Neuronal stem cell (in vitro differentiated cells): ENCODE results near the gene SLC34A3.

Experiments
- DNase-seq: peaks from one replicate; pipeline ENCODE4 v3.0.0-alpha.2; 2013; ENCODE audit warnings: low spot score
- H2AFZ ChIP-seq: one replicate; pipeline ENCODE4 v1.6.1; 2013; ENCODE audit warnings: mild to moderate bottlenecking, low read length, inconsistent platforms
- H2AK5ac ChIP-seq: 2 replicates; pipeline ENCODE4 v1.6.1; 2013; ENCODE audit warnings: low read depth, mild to moderate bottlenecking, inconsistent platforms, low read length, moderate library complexity, mixed read lengths
- H2BK120ac ChIP-seq: 2 replicates; pipeline ENCODE4 v1.6.1; 2013; ENCODE audit warnings: low read depth, mild to moderate bottlenecking, inconsistent platforms, low read length, moderate library complexity, mixed read lengths
- H2BK12ac ChIP-seq: one replicate; pipeline ENCODE4 v1.6.1; 2013; ENCODE audit warnings: low read length, inconsistent platforms
- H2BK15ac ChIP-seq: 2 replicates; pipeline ENCODE4 v1.6.1; 2013; ENCODE audit warnings: mild to moderate bottlenecking, low read length, inconsistent platforms, mixed read lengths
- H2BK5ac ChIP-seq: one replicate; pipeline ENCODE4 v1.6.1; 2013; ENCODE audit warnings: inconsistent platforms, mild to moderate bottlenecking, low read length, moderate library complexity
- H3K14ac ChIP-seq: one replicate; pipeline ENCODE4 v1.6.1; 2013; ENCODE audit warnings: low read length, inconsistent platforms
- H3K18ac ChIP-seq: 2 replicates; pipeline ENCODE4 v1.6.1; 2013; ENCODE audit warnings: low read length, inconsistent platforms
- H3K23ac ChIP-seq: 2 replicates; pipeline ENCODE4 v1.6.1; 2013; ENCODE audit warnings: low read depth, mild to moderate bottlenecking, mixed read lengths, low read length, inconsistent platforms; ENCODE audit not compliant: poor library complexity
- H3K27ac ChIP-seq: replicated peaks from 3 replicates; pipeline ENCODE4 v1.5.1; 2013; ENCODE audit warnings: low read length, inconsistent platforms
- H3K27me3 ChIP-seq, 3 experiments: 2 replicates each; pipeline ENCODE4 v1.6.1; 2013; ENCODE audit warnings: low read length in 3 of 3, mild to moderate bottlenecking in 2 of 3, inconsistent platforms in 1 of 3, low read depth in 1 of 3, mixed read lengths in 1 of 3, moderate library complexity in 1 of 3; ENCODE audit not compliant: control insufficient read depth in 3 of 3, insufficient read depth in 3 of 3
- H3K36me3 ChIP-seq, 2 donors: replicated peaks in 1 of 2; 2 replicates each; pipeline ENCODE4 v1.6.1; 2013; ENCODE audit warnings: low read length in 2 of 2; ENCODE audit not compliant: control insufficient read depth in 2 of 2, insufficient read depth in 2 of 2
- H3K4ac ChIP-seq: 2 replicates; pipeline ENCODE4 v1.6.1; 2013; ENCODE audit warnings: inconsistent platforms, mild to moderate bottlenecking, low read length, moderate library complexity
- H3K4me1 ChIP-seq, 2 donors: 1 replicate in 1 of 2; 2 replicates in 1 of 2; pipeline ENCODE4 v1.6.1; 2013; ENCODE audit warnings: low read length in 2 of 2, low read depth in 1 of 2; ENCODE audit not compliant: control insufficient read depth in 2 of 2, insufficient read depth in 1 of 2
- H3K4me2 ChIP-seq: one replicate; pipeline ENCODE4 v1.6.1; 2013; ENCODE audit warnings: mild to moderate bottlenecking, low read length, inconsistent platforms; ENCODE audit not compliant: insufficient read depth, poor library complexity, severe bottlenecking
- H3K4me3 ChIP-seq, 2 donors: 2 replicates each; pipeline ENCODE4 v1.5.1; 2013; ENCODE audit warnings: low read length in 2 of 2, mild to moderate bottlenecking in 2 of 2, inconsistent platforms in 1 of 2, moderate library complexity in 1 of 2
- H3K79me1 ChIP-seq: one replicate; pipeline ENCODE4 v1.6.1; 2013; ENCODE audit warnings: low read depth, mild to moderate bottlenecking, inconsistent platforms, low read length, moderate library complexity
- H3K9ac ChIP-seq: one replicate; pipeline ENCODE4 v1.6.1; 2013; ENCODE audit warnings: mild to moderate bottlenecking, low read depth, low read length, inconsistent platforms; ENCODE audit not compliant: poor library complexity
- H3K9me3 ChIP-seq, 2 donors: replicated peaks in 1 of 2; 2 replicates each; pipeline versions ENCODE3 to v1.6.1; 2013; ENCODE audit warnings: low read length in 2 of 2, mild to moderate bottlenecking in 2 of 2, inconsistent platforms in 1 of 2, low read depth in 1 of 2, mixed read lengths in 1 of 2, moderate library complexity in 1 of 2; ENCODE audit not compliant: control insufficient read depth in 2 of 2, insufficient read depth in 1 of 2
- H4K8ac ChIP-seq: one replicate; pipeline ENCODE4 v1.6.1; 2013; ENCODE audit warnings: low read depth, mild to moderate bottlenecking, inconsistent platforms, low read length, moderate library complexity
- H4K91ac ChIP-seq: one replicate; pipeline ENCODE4 v1.6.1; 2013; ENCODE audit warnings: low read length, low read depth, mild to moderate bottlenecking, inconsistent platforms; ENCODE audit not compliant: poor library complexity
- WGBS, 2 donors: extraction: QIAGEN DNeasy Blood & Tissue Kit; methylation state at CpG; one replicate each; pipeline ENCODE4 v1.1.7; 2013; ENCODE audit warnings: missing lambda C conversion rate in 2 of 2, mixed read lengths in 1 of 2; ENCODE audit not compliant: insufficient read length in 2 of 2, insufficient replicate concordance in 1 of 2; ENCODE audit errors: extremely low coverage in 2 of 2; 5-methylcytosine and 5-hydroxymethylcytosine counted together

The SLC34A3 gene

DNA sequence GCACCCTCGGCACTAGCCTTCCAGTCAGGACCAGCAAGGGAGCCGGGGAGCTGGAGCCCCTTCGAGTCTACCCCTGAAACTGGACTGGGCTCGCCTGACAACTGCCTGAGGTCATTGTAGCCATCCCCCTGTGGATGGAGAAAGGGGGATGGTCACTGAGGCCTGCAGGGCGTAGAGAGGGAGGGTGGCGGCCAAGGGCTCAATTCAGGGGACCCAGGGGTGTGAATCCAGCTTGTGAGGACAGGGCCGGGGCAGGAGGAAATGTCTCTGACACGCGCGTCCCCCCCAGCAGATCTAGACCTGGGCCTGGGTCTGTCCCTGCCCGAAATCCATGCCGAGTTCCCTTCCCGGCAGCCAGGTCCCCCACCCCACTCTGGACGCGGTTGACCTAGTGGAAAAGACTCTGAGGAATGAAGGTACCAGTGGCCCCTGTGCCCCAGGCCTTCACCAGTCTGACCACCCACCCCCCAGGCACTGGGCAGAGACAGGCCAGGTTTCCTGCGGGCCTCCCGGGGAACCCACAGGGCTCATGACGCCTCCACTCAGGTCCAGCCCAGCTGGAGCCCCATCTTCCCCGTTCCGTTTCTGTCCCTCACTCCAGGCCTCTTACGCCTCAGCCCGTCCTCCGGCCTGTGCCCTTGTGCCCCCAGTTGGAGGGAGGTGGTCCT lies 805 bp downstream of the SLC34A3 start:
- no peak overlapping the region for H2BK15ac ChIP-seq
- peaks cover 3 to 5% of the 10 kb centered on the region in 2 donors for H3K4me1 ChIP-seq
- no peak overlapping the region for H3K4me3 ChIP-seq
- H4K91ac ChIP-seq = no peak overlapping the region
- H3K14ac ChIP-seq = no peak overlapping the region
- no peaks in the 10 kb centered on the region for H3K36me3 ChIP-seq
- no peak overlapping the region for H2BK5ac ChIP-seq
- no peak overlapping the region for H2AK5ac ChIP-seq
- no peak overlapping the region for H3K4ac ChIP-seq
- H3K18ac ChIP-seq = no peak overlapping the region
- no peaks in the 10 kb centered on the region for H3K9me3 ChIP-seq
- no peak overlapping the region for H4K8ac ChIP-seq
- no CpG with 5 or more reads among the region's 23 CpGs for WGBS, 2 donors
- H3K23ac ChIP-seq = no peak overlapping the region
- H3K4me2 ChIP-seq = no peak overlapping the region
- H3K9ac ChIP-seq = no peak overlapping the region
- peaks cover 2% of the 10 kb centered on the region for H3K79me1 ChIP-seq
- peaks cover 0 to 7% (median 0%) of the 10 kb centered on the region in 3 experiments for H3K27me3 ChIP-seq
- no peak overlapping the region for H3K27ac ChIP-seq
- no peak overlapping the region for H2AFZ ChIP-seq
- no peak overlapping the region for H2BK12ac ChIP-seq
- H2BK120ac ChIP-seq = no peak overlapping the region
- no peak for DNase-seq

DNA sequence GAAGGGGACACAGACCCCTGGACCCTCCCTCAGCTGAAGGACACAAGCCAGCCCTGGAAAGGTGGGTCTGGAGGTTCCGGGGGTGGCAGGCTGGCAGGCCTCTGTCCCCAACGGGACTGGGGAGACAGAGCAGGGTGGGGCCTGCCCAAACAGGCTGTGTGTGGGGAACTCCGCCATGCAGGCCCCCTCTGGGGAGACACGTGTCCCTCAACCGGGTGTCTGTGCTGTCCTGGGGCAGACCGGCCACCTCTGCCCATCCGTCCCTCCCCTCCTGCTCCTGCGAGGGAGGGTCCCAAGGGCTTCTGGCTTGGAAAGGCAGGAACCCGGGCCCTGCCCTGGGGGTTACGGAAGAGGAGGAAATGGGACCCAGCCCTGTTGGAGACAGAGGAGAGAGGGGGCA lies 1.4 kb downstream of the SLC34A3 start:
- H3K27ac ChIP-seq = no peak overlapping the region
- H2BK15ac ChIP-seq = no peak overlapping the region
- H3K4me3 ChIP-seq = no peak overlapping the region
- peaks cover 0 to 7% (median 0%) of the 10 kb centered on the region in 3 experiments for H3K27me3 ChIP-seq
- no peak for DNase-seq
- H3K36me3 ChIP-seq = no peaks in the 10 kb centered on the region
- H3K9ac ChIP-seq = peak overlapping the region; percentile 34
- H3K18ac ChIP-seq = no peak overlapping the region
- H2AFZ ChIP-seq = no peak overlapping the region
- H4K8ac ChIP-seq = no peak overlapping the region
- no peak overlapping the region for H3K23ac ChIP-seq
- H2BK12ac ChIP-seq = no peak overlapping the region
- no peak overlapping the region for H2BK5ac ChIP-seq
- no peak overlapping the region for H3K14ac ChIP-seq
- peaks cover 8 to 9% of the 10 kb centered on the region in 2 donors for H3K4me1 ChIP-seq
- no peak overlapping the region for H3K4me2 ChIP-seq
- no CpG with 5 or more reads among the region's 10 CpGs for whole genome bisulfite sequencing, 2 donors
- H3K4ac ChIP-seq = no peak overlapping the region
- no peak overlapping the region for H2BK120ac ChIP-seq
- no peak overlapping the region for H2AK5ac ChIP-seq
- peaks cover 2% of the 10 kb centered on the region for H3K79me1 ChIP-seq
- no peak overlapping the region for H4K91ac ChIP-seq
- no peaks in the 10 kb centered on the region for H3K9me3 ChIP-seq

DNA sequence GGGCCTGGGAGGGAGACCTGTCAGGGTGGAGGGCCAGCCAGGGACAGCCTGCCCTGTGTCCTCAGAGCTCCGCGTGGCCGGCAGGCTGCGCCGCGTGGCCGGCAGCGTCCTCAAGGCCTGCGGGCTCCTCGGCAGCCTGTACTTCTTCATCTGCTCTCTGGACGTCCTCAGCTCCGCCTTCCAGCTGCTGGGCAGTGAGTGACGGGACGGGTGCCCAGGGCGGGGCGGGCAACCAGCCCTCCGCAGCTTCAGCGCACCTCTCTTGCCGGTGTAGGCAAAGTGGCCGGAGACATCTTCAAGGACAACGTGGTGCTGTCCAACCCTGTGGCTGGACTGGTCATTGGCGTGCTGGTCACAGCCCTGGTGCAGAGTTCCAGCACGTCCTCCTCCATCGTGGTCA lies 1.8 kb downstream of the SLC34A3 start:
- no peak overlapping the region for H3K4ac ChIP-seq
- H3K9me3 ChIP-seq = no peaks in the 10 kb centered on the region
- DNase-seq = no peak
- no peak overlapping the region for H2BK5ac ChIP-seq
- H3K4me1 ChIP-seq = peaks cover 10 to 12% of the 10 kb centered on the region in 2 donors
- H3K4me3 ChIP-seq = no peak overlapping the region
- no peak overlapping the region for H3K27ac ChIP-seq
- peaks cover 0 to 7% (median 0%) of the 10 kb centered on the region in 3 experiments for H3K27me3 ChIP-seq
- no CpG with 5 or more reads among the region's 24 CpGs for WGBS, 2 donors
- peaks cover 2% of the 10 kb centered on the region for H3K79me1 ChIP-seq
- no peak overlapping the region for H2BK12ac ChIP-seq
- no peak overlapping the region for H2BK15ac ChIP-seq
- H3K9ac ChIP-seq = no peak overlapping the region
- no peak overlapping the region for H3K23ac ChIP-seq
- no peak overlapping the region for H4K91ac ChIP-seq
- no peak overlapping the region for H3K4me2 ChIP-seq
- no peaks in the 10 kb centered on the region for H3K36me3 ChIP-seq
- H4K8ac ChIP-seq = no peak overlapping the region
- H3K18ac ChIP-seq = no peak overlapping the region
- no peak overlapping the region for H2AK5ac ChIP-seq
- H2BK120ac ChIP-seq = no peak overlapping the region
- no peak overlapping the region for H3K14ac ChIP-seq
- no peak overlapping the region for H2AFZ ChIP-seq

DNA sequence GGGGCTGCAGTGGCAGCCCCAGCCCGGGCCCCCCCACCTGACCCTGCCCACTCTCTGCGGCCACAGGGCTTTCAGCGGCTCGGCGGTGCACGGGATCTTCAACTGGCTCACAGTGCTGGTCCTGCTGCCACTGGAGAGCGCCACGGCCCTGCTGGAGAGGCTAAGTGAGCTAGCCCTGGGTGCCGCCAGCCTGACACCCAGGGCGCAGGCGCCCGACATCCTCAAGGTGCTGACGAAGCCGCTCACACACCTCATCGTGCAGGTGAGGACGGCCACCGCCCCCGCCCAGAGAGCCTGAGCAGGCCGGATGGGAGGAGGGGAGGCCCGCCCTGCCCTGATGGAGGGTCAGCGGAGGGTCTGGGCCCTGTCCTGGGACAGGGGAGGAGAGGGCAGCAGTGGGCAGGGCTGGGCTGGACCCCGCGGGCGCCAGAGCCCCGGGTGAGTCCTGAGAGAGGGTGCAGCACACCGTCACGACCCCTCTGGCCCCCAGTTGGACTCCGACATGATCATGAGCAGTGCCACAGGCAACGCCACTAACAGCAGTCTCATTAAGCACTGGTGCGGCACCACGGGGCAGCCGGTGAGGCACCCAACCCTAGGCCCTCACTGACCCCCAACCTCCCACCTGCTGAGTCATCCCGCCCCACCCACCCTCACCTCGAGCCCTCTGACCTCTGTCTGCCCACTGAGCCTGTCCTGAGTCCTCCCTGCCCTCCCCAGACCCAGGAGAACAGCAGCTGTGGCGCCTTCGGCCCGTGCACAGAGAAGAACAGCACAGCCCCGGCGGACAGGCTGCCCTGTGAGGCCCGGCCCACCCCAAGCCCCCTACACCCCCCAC lies 2.7 kb downstream of the SLC34A3 start:
- Histone ChIP-seq H4K8ac (no peak overlapping the region), H2BK120ac (no peak overlapping the region), H3K9me3 (no peaks in the 10 kb centered on the region), H3K4me1 (peaks cover 11 to 12% of the 10 kb centered on the region in 2 donors), H2BK12ac (peak overlapping the region; percentile 30), H3K36me3 (no peaks in the 10 kb centered on the region), H2AK5ac (peak overlapping the region; percentile 56), H4K91ac (no peak overlapping the region), H3K4ac (no peak overlapping the region), H3K14ac (no peak overlapping the region), H3K79me1 (peaks cover 6% of the 10 kb centered on the region), H2AFZ (no peak overlapping the region), H3K27me3 (peaks cover 0 to 7% (median 0%) of the 10 kb centered on the region in 3 experiments), H2BK5ac (peak overlapping the region; percentile 39), H3K4me3 (no peak overlapping the region), H3K27ac (no peak overlapping the region), H3K4me2 (no peak overlapping the region), H3K9ac (peak overlapping the region; percentile 21), H2BK15ac (no peak overlapping the region), H3K18ac (no peak overlapping the region), H3K23ac (peak overlapping the region; percentile 85)
- DNase-seq = no peak
- WGBS, 2 donors = no CpG with 5 or more reads among the region's 40 CpGs
